Skeletal muscle satellite cell (primary cell): Measurements from ENCODE around the gene TOP1. TPM values are rescaled to one million over a fixed set of nuclear protein-coding genes. Genes with fewer than 3 reads are reported as not detected.

Experiments
- H3K27me3 ChIP-seq: 2 replicates; pipeline ENCODE4 v1.7.0; 2013; ENCODE audit warnings: low read length; ENCODE audit not compliant: control insufficient read depth, insufficient read depth
- H3K36me3 ChIP-seq: 2 replicates; pipeline ENCODE4 v1.7.0; 2013; ENCODE audit warnings: mild to moderate bottlenecking, control low read depth, low read length; ENCODE audit not compliant: insufficient read depth
- H3K4me1 ChIP-seq: 2 replicates; pipeline ENCODE4 v1.7.0; 2013; ENCODE audit warnings: low read length; ENCODE audit not compliant: control insufficient read depth, insufficient read depth
- H3K4me2 ChIP-seq: 2 replicates; pipeline ENCODE4 v1.7.0; 2013; ENCODE audit warnings: mild to moderate bottlenecking, low read length
- H3K4me3 ChIP-seq: 2 replicates; pipeline ENCODE4 v1.7.0; 2013; ENCODE audit warnings: low read length
- H3K9ac ChIP-seq: 2 replicates; pipeline ENCODE4 v1.7.0; 2013; ENCODE audit warnings: mild to moderate bottlenecking, low read depth, low read length, moderate library complexity
- H3K9me3 ChIP-seq: replicated peaks from 2 replicates; pipeline ENCODE4 v1.7.0; 2013; ENCODE audit warnings: mild to moderate bottlenecking, control low read depth, low read length
- small RNA-seq: library from RNA; depleted of rRNA; stranded (forward); fragments of <200 nt; gene quantifications from one replicate; pipeline ENCODE3, GENCODE V24; 2012

Gene TOP1

GRCh38 chr20:41169791-41170351 lies 141.2 kb downstream of the TOP1 start:
- H3K36me3 ChIP-seq = peaks cover 81% of the 10 kb centered on the region
- H3K9me3 ChIP-seq = no peaks in the 10 kb centered on the region
- H3K4me1 ChIP-seq = peaks cover 35% of the 10 kb centered on the region
- no peak overlapping the region for H3K9ac ChIP-seq
- H3K27me3 ChIP-seq = no peaks in the 10 kb centered on the region
- H3K4me3 ChIP-seq = no peak overlapping the region
- no peak overlapping the region for H3K4me2 ChIP-seq

GRCh38 chr20:41170386-41171105 lies 141.9 kb downstream of the TOP1 start:
- Histone ChIP-seq H3K9ac (no peak overlapping the region), H3K9me3 (no peaks in the 10 kb centered on the region), H3K4me3 (no peak overlapping the region), H3K4me1 (peaks cover 42% of the 10 kb centered on the region), H3K36me3 (peaks cover 79% of the 10 kb centered on the region), H3K4me2 (no peak overlapping the region), H3K27me3 (no peaks in the 10 kb centered on the region)

- no peaks in the 10 kb centered on the region for H3K9me3 ChIP-seq
- no peak overlapping the region for H3K4me3 ChIP-seq
- peak overlapping the region; percentile 3 for H3K9ac ChIP-seq
- H3K4me1 ChIP-seq = peaks cover 55% of the 10 kb centered on the region
- H3K36me3 ChIP-seq = peaks cover 77% of the 10 kb centered on the region
- no peak overlapping the region for H3K4me2 ChIP-seq
- H3K27me3 ChIP-seq = no peaks in the 10 kb centered on the region
These were observed 143.2 kb downstream of the TOP1 start for GRCh38 chr20:41171736-41172295.

- peaks cover 80% of the 10 kb centered on the region for H3K36me3 ChIP-seq
These were observed 143.9 kb downstream of the TOP1 start for GRCh38 chr20:41172296-41173140.

GRCh38 chr20:41173161-41173721 lies 144.6 kb downstream of the TOP1 start:
- no peak overlapping the region for H3K4me3 ChIP-seq
- peaks cover 74% of the 10 kb centered on the region for H3K36me3 ChIP-seq
- no peaks in the 10 kb centered on the region for H3K27me3 ChIP-seq
- peak overlapping the region; percentile 16 for H3K9ac ChIP-seq
- no peaks in the 10 kb centered on the region for H3K9me3 ChIP-seq
- H3K4me1 ChIP-seq = peaks cover 68% of the 10 kb centered on the region
- H3K4me2 ChIP-seq = no peak overlapping the region

More at GRCh38 chr20:41172296-41173140, 143.9 kb downstream of the TOP1 start:
- no peak overlapping the region for H3K4me2 ChIP-seq
- peaks cover 62% of the 10 kb centered on the region for H3K4me1 ChIP-seq
- peak overlapping the region; percentile 23 for H3K9ac ChIP-seq
- H3K27me3 ChIP-seq = no peaks in the 10 kb centered on the region
- no peak overlapping the region for H3K4me3 ChIP-seq
- no peaks in the 10 kb centered on the region for H3K9me3 ChIP-seq

- no peaks in the 10 kb centered on the region for H3K9me3 ChIP-seq
- H3K4me3 ChIP-seq = no peak overlapping the region
- peaks cover 73% of the 10 kb centered on the region for H3K36me3 ChIP-seq
- peaks cover 74% of the 10 kb centered on the region for H3K4me1 ChIP-seq
- H3K4me2 ChIP-seq = no peak overlapping the region
- H3K9ac ChIP-seq = peak overlapping the region; percentile 16
- no peaks in the 10 kb centered on the region for H3K27me3 ChIP-seq
These were observed 145.2 kb downstream of the TOP1 start for GRCh38 chr20:41173791-41174341.

Small RNA genes lying within 50 kb of the gene (small RNA-seq; reads per million reads assigned to genes)
- gene MIR6871 = not detected
- gene RNU2-52P = 23.2 reads per million, percentile 94 among the genes with 10 or more reads in this experiment
